Activated naive CD8-positive, alpha-beta T cell treated with anti-CD3 and anti-CD28 coated beads, Interleukin-2, amount 10 ng/mL, durations not matched to agents 7 days and 5 days (primary cell): Measurements from ENCODE around the gene CLK4. TPM values are rescaled to one million over a fixed set of nuclear protein-coding genes. Genes with fewer than 3 reads are reported as not detected.

ENCODE experiments used
- ATAC-seq: fragments of 150-1000 bp; cut with Tn5 transposase; one replicate; pipeline ENCODE4 v1.10.0; 2021; ENCODE audit warnings: low read depth, moderate library complexity
- POLR2A ChIA-PET: fragments of 350-600 bp; sonication (Branson Sonifier 250); formaldehyde crosslinking; loops from one replicate; lab custom pipeline; 2021; ENCODE audit warnings: antibody characterized with exemption; lab: Charles Lee
- DNase-seq: peaks from one replicate; pipeline ENCODE4 v3.0.0; 2021
- H3K27ac Mint-ChIP-seq: one replicate; pipeline ENCODE4 v1.8.0; 2022; ENCODE audit warnings: mild to moderate bottlenecking, mixed read lengths
- H3K27me3 Mint-ChIP-seq: one replicate; pipeline ENCODE4 v1.8.0; 2022; ENCODE audit warnings: mild to moderate bottlenecking, moderate library complexity, mixed read lengths
- H3K36me3 Mint-ChIP-seq: one replicate; pipeline ENCODE4 v1.8.0; 2021; ENCODE audit warnings: mild to moderate bottlenecking, mixed read lengths
- H3K4me1 Mint-ChIP-seq: one replicate; pipeline ENCODE4 v1.8.0; 2021; ENCODE audit warnings: mixed read lengths
- H3K4me3 Mint-ChIP-seq: one replicate; pipeline ENCODE4 v1.8.0; 2022; ENCODE audit warnings: mild to moderate bottlenecking, moderate library complexity, mixed read lengths
- H3K9me3 Mint-ChIP-seq: one replicate; pipeline ENCODE4 v1.8.0; 2021; ENCODE audit warnings: mixed read lengths
- total RNA-seq, 2 experiments: library from RNA; stranded (reverse); gene quantifications; one replicate each; pipeline ENCODE4 v1.2.3, GENCODE V29; 2021

Gene CLK4
- 10 to 100 TPM; 48.3 to 56.8 TPM for total RNA-seq

GRCh38 chr5:178626484-178627258 is at the start of gene CLK4:
Gene CLK4, minus strand, starts transcription at chr5:178627050. Its CDS starts 3,634 bp downstream, at chr5:178623416.
- POLR2A ChIA-PET: interaction anchor here (0.8 to 1.6 kb wide), 3 partner anchors 17 to 924 kb away, joined by 3 to 7 read pairs (median 3); partner anchors contain the start of gene RUFY1
- H3K36me3 Mint-ChIP-seq: peaks cover 7% of the 10 kb centered on the region
- ATAC-seq (peak; percentile 90), DNase-seq (peak; percentile 99)
- peak within 1 kb of the TSS; percentile 97 for H3K27ac Mint-ChIP-seq
- peaks cover 14% of the 10 kb centered on the region for H3K4me1 Mint-ChIP-seq
- peak within 1 kb of the TSS; percentile 83 for H3K4me3 Mint-ChIP-seq
- peaks cover 6% of the 10 kb centered on the region for H3K27me3 Mint-ChIP-seq
- peaks cover 3% of the 10 kb centered on the region for H3K9me3 Mint-ChIP-seq

GRCh38 chr5:178675922-178676321 is 49.1 kb upstream of the CLK4 start:
- Mint-ChIP-seq H3K9me3 (peaks cover 13% of the 10 kb centered on the region), H3K27ac (no peak overlapping the region), H3K4me1 (no peaks in the 10 kb centered on the region), H3K27me3 (peaks cover 6% of the 10 kb centered on the region), H3K36me3 (no peaks in the 10 kb centered on the region), H3K4me3 (no peak overlapping the region)
- POLR2A ChIA-PET: no interaction called here
- no peak for ATAC-seq
- no peak for DNase-seq

- H3K27ac Mint-ChIP-seq: no peak overlapping the region
- ATAC-seq: no peak
Measured at GRCh38 chr5:178674334-178674733, 47.5 kb upstream of the CLK4 start.

GRCh38 chr5:178673801-178674295 is 47.0 kb upstream of the CLK4 start:
- H3K27ac Mint-ChIP-seq: no peak overlapping the region
- peaks cover 10% of the 10 kb centered on the region for H3K9me3 Mint-ChIP-seq
- H3K4me3 Mint-ChIP-seq: no peak overlapping the region
- no peak for ATAC-seq
- no peak for DNase-seq
- no peaks in the 10 kb centered on the region for H3K4me1 Mint-ChIP-seq
- H3K27me3 Mint-ChIP-seq: peaks cover 6% of the 10 kb centered on the region
- POLR2A ChIA-PET: no interaction called here
- no peaks in the 10 kb centered on the region for H3K36me3 Mint-ChIP-seq

More at GRCh38 chr5:178674334-178674733, 47.5 kb upstream of the CLK4 start:
- POLR2A ChIA-PET: no interaction called here
- Mint-ChIP-seq H3K27me3 (peaks cover 6% of the 10 kb centered on the region), H3K4me1 (no peaks in the 10 kb centered on the region), H3K9me3 (peaks cover 10% of the 10 kb centered on the region), H3K4me3 (no peak overlapping the region), H3K36me3 (no peaks in the 10 kb centered on the region)
- DNase-seq: no peak

GRCh38 chr5:178672630-178673029 is 45.8 kb upstream of the CLK4 start:
- DNase-seq (no peak), ATAC-seq (no peak)
- Mint-ChIP-seq H3K27me3 (peaks cover 4% of the 10 kb centered on the region), H3K9me3 (peaks cover 7% of the 10 kb centered on the region), H3K4me1 (no peaks in the 10 kb centered on the region), H3K36me3 (no peaks in the 10 kb centered on the region), H3K4me3 (no peak overlapping the region), H3K27ac (no peak overlapping the region)
- POLR2A ChIA-PET: no interaction called here

- Mint-ChIP-seq H3K4me3 (no peak overlapping the region), H3K9me3 (peaks cover 7% of the 10 kb centered on the region), H3K27me3 (peaks cover 8% of the 10 kb centered on the region), H3K27ac (no peak overlapping the region), H3K36me3 (no peaks in the 10 kb centered on the region), H3K4me1 (no peaks in the 10 kb centered on the region)
- DNase-seq (no peak), ATAC-seq (no peak)
- POLR2A ChIA-PET: no interaction called here
Measured at GRCh38 chr5:178671602-178672144, 44.8 kb upstream of the CLK4 start.

- Mint-ChIP-seq H3K36me3 (no peaks in the 10 kb centered on the region), H3K27me3 (peaks cover 8% of the 10 kb centered on the region), H3K4me1 (no peaks in the 10 kb centered on the region), H3K9me3 (peaks cover 7% of the 10 kb centered on the region), H3K4me3 (no peak overlapping the region), H3K27ac (no peak overlapping the region)
- POLR2A ChIA-PET: no interaction called here
- ATAC-seq (no peak), DNase-seq (no peak)
Measured at GRCh38 chr5:178670351-178670885, 43.6 kb upstream of the CLK4 start.

GRCh38 chr5:178668579-178668978 is 41.7 kb upstream of the CLK4 start:
- no peak for ATAC-seq
- H3K27ac Mint-ChIP-seq: no peak overlapping the region
- POLR2A ChIA-PET: no interaction called here
- H3K4me1 Mint-ChIP-seq: no peaks in the 10 kb centered on the region
- DNase-seq: no peak
- H3K36me3 Mint-ChIP-seq: no peaks in the 10 kb centered on the region
- no peak overlapping the region for H3K4me3 Mint-ChIP-seq
- peaks cover 4% of the 10 kb centered on the region for H3K27me3 Mint-ChIP-seq
- H3K9me3 Mint-ChIP-seq: peaks cover 7% of the 10 kb centered on the region

- Mint-ChIP-seq H3K4me3 (no peak overlapping the region), H3K36me3 (no peaks in the 10 kb centered on the region), H3K4me1 (no peaks in the 10 kb centered on the region), H3K27ac (no peak overlapping the region), H3K27me3 (peaks cover 4% of the 10 kb centered on the region), H3K9me3 (peaks cover 6% of the 10 kb centered on the region)
- DNase-seq (no peak), ATAC-seq (no peak)
- POLR2A ChIA-PET: no interaction called here
Measured at GRCh38 chr5:178667688-178668087, 40.8 kb upstream of the CLK4 start.

- POLR2A ChIA-PET: no interaction called here
- Mint-ChIP-seq H3K27me3 (peaks cover 4% of the 10 kb centered on the region), H3K9me3 (peaks cover 6% of the 10 kb centered on the region), H3K4me3 (no peak overlapping the region), H3K36me3 (no peaks in the 10 kb centered on the region), H3K4me1 (no peaks in the 10 kb centered on the region), H3K27ac (no peak overlapping the region)
- DNase-seq: no peak
- ATAC-seq: no peak
Measured at GRCh38 chr5:178667101-178667500, 40.3 kb upstream of the CLK4 start.

- Mint-ChIP-seq H3K27ac (no peak overlapping the region), H3K4me1 (no peaks in the 10 kb centered on the region), H3K27me3 (peaks cover 4% of the 10 kb centered on the region), H3K9me3 (peaks cover 7% of the 10 kb centered on the region), H3K4me3 (no peak overlapping the region), H3K36me3 (no peaks in the 10 kb centered on the region)
- POLR2A ChIA-PET: no interaction called here
- no peak for ATAC-seq
- DNase-seq: no peak
Measured at GRCh38 chr5:178664141-178664540, 37.3 kb upstream of the CLK4 start.

- peaks cover 7% of the 10 kb centered on the region for H3K9me3 Mint-ChIP-seq
- no peak overlapping the region for H3K27ac Mint-ChIP-seq
- ATAC-seq: no peak
- H3K27me3 Mint-ChIP-seq: peaks cover 3% of the 10 kb centered on the region
- no peaks in the 10 kb centered on the region for H3K36me3 Mint-ChIP-seq
- no peak for DNase-seq
- POLR2A ChIA-PET: no interaction called here
- no peak overlapping the region for H3K4me3 Mint-ChIP-seq
- H3K4me1 Mint-ChIP-seq: no peaks in the 10 kb centered on the region
Measured at GRCh38 chr5:178662541-178662860, 35.7 kb upstream of the CLK4 start.

GRCh38 chr5:178661836-178662540 is 35.1 kb upstream of the CLK4 start:
- Mint-ChIP-seq H3K9me3 (peaks cover 7% of the 10 kb centered on the region), H3K4me1 (no peaks in the 10 kb centered on the region), H3K27ac (no peak overlapping the region), H3K4me3 (no peak overlapping the region), H3K36me3 (no peaks in the 10 kb centered on the region), H3K27me3 (no peaks in the 10 kb centered on the region)
- DNase-seq (no peak), ATAC-seq (no peak)
- POLR2A ChIA-PET: no interaction called here
